DND-41 (cell line): ENCODE measurements around the gene SYTL4.
A peak's percentile ranks its signal among the peaks of the same experiment; 100 is the strongest.

Experiments used
- ATAC-seq: fragments of 200-7000 bp; cut with Tn5 transposase; 3 replicates; pipeline ENCODE4 v1.9.1; 2021; ENCODE audit warnings: low read depth; ENCODE audit not compliant: insufficient read depth
- DNase-seq: peaks from one replicate; pipeline ENCODE4 v3.0.0-alpha.2; 2020
- H2AFZ ChIP-seq: 2 replicates; pipeline ENCODE4 v1.6.0; 2012; ENCODE audit warnings: low read depth, low read length
- H3K27ac ChIP-seq: 2 replicates; pipeline ENCODE4 v1.5.1; 2012; ENCODE audit warnings: low read length, inconsistent platforms
- H3K27me3 ChIP-seq: fragments of 200-600 bp; sonication (generic); 2 replicates; pipeline ENCODE4 v1.6.0; 2012; ENCODE audit warnings: low read length, mild to moderate bottlenecking, inconsistent platforms; ENCODE audit not compliant: insufficient read depth, poor library complexity
- H3K36me3 ChIP-seq: 2 replicates; pipeline ENCODE4 v1.5.1; 2012; ENCODE audit warnings: low read length, inconsistent platforms; ENCODE audit not compliant: insufficient read depth
- H3K4me1 ChIP-seq: 2 replicates; pipeline ENCODE4 v1.5.1; 2012; ENCODE audit warnings: mild to moderate bottlenecking, low read length; ENCODE audit not compliant: insufficient read depth
- H3K4me2 ChIP-seq: 2 replicates; pipeline ENCODE4 v1.6.0; 2012; ENCODE audit warnings: mild to moderate bottlenecking, moderate library complexity, low read length, inconsistent platforms; ENCODE audit not compliant: insufficient read depth
- H3K4me3 ChIP-seq, 2 experiments: fragments of 200-600 bp in 1 of 2; shearing (Covaris generic) in 1 of 2; 2 replicates each; pipeline ENCODE4 v1.5.1; 2012 to 2016; ENCODE audit warnings: inconsistent platforms in 2 of 2, low read length in 2 of 2, mild to moderate bottlenecking in 2 of 2, low read depth in 1 of 2, moderate library complexity in 1 of 2
- H3K79me2 ChIP-seq: 2 replicates; pipeline ENCODE4 v1.6.0; 2012; ENCODE audit warnings: low read length, inconsistent platforms; ENCODE audit not compliant: insufficient read depth
- H3K9ac ChIP-seq: 2 replicates; pipeline ENCODE4 v1.6.0; 2012; ENCODE audit warnings: low read depth, mild to moderate bottlenecking, inconsistent platforms, low read length, moderate library complexity
- H3K9me3 ChIP-seq: 2 replicates; pipeline ENCODE4 v1.5.1; 2012; ENCODE audit warnings: low read length, moderate library complexity, mild to moderate bottlenecking, inconsistent platforms; ENCODE audit not compliant: insufficient read depth, severe bottlenecking
- H4K20me1 ChIP-seq: 2 replicates; pipeline ENCODE4 v1.6.0; 2012; ENCODE audit warnings: low read length; ENCODE audit not compliant: insufficient read depth
- EZH2 ChIP-seq: IDR thresholded peaks from 3 replicates; pipeline ENCODE4 v1.6.1; 2012; ENCODE audit warnings: borderline replicate concordance, low read depth, mild to moderate bottlenecking, moderate library complexity, low read length, inconsistent platforms; ENCODE audit not compliant: severe bottlenecking
- TF ChIP-seq, protein P1 (sequence below): IDR thresholded peaks from 2 replicates; pipeline ENCODE4 v1.5.1; 2012; ENCODE audit warnings: borderline replicate concordance, low read length, moderate library complexity, mild to moderate bottlenecking; ENCODE audit not compliant: poor library complexity, severe bottlenecking; ENCODE audit errors: extremely low read depth

Gene SYTL4

DNA sequence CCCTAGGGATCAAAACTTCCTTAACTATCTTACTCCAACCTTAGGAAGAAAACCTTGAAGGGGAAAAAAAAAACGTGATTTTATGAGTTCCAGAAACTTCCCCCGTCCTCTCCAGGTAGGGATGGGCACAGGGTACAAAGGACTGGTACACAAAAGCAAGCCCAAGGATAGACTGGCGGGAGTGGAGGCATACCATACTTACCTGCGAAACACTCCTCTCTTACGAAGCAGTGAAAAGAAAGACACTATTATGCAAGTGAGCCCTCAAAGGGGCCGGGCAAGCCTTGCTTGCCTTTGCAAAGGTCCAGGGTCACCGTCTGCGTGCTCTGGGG is 96.0 kb downstream of the SYTL4 start:
- no peak overlapping the region for H2AFZ ChIP-seq
- H3K36me3 ChIP-seq, result no peaks in the 10 kb centered on the region
- no peaks in the 10 kb centered on the region for H3K9me3 ChIP-seq
- H3K4me1 ChIP-seq, result no peaks in the 10 kb centered on the region
- no peak for DNase-seq
- H3K4me3 ChIP-seq, result no peak overlapping the region
- no peaks in the 10 kb centered on the region for H4K20me1 ChIP-seq
- H3K27me3 ChIP-seq, result no peaks in the 10 kb centered on the region
- H3K79me2 ChIP-seq, result no peaks in the 10 kb centered on the region
- H3K4me2 ChIP-seq, result no peak overlapping the region
- TF ChIP-seq, protein P1, sequence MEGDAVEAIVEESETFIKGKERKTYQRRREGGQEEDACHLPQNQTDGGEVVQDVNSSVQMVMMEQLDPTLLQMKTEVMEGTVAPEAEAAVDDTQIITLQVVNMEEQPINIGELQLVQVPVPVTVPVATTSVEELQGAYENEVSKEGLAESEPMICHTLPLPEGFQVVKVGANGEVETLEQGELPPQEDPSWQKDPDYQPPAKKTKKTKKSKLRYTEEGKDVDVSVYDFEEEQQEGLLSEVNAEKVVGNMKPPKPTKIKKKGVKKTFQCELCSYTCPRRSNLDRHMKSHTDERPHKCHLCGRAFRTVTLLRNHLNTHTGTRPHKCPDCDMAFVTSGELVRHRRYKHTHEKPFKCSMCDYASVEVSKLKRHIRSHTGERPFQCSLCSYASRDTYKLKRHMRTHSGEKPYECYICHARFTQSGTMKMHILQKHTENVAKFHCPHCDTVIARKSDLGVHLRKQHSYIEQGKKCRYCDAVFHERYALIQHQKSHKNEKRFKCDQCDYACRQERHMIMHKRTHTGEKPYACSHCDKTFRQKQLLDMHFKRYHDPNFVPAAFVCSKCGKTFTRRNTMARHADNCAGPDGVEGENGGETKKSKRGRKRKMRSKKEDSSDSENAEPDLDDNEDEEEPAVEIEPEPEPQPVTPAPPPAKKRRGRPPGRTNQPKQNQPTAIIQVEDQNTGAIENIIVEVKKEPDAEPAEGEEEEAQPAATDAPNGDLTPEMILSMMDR, result no peak
- no peak for TF ChIP-seq EZH2
- H3K9ac ChIP-seq, result no peak overlapping the region
- H3K27ac ChIP-seq, result no peak overlapping the region
- ATAC-seq, result no peak

DNA sequence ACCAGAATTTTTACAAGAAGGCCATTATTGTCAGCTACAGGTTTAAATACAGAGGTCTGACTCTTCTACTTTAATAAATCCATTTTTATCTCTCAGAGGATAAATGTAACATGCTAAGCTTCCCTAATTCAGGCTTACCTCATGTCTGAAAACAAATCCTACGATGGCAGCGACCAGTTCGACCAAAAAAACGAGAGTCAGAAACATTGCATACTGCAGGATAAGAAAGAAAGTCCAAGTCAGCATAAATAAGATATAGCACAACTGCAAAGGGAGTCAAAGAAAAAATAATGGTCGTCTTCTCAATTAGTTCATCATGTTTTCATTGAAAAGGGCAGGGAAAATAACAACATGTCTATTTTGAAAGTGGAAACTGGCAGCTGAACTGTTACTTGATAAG is 96.9 kb downstream of the SYTL4 start:
- Histone ChIP-seq H3K79me2 (no peaks in the 10 kb centered on the region), H3K4me1 (no peaks in the 10 kb centered on the region), H3K27ac (no peak overlapping the region), H3K9me3 (no peaks in the 10 kb centered on the region), H3K4me2 (no peak overlapping the region), H3K36me3 (no peaks in the 10 kb centered on the region), H3K9ac (no peak overlapping the region), H2AFZ (no peak overlapping the region), H3K4me3 (no peak overlapping the region), H3K27me3 (no peaks in the 10 kb centered on the region), H4K20me1 (no peaks in the 10 kb centered on the region)
- TF ChIP-seq, protein P1, result no peak
- no peak for TF ChIP-seq EZH2
- ATAC-seq, result no peak
- no peak for DNase-seq

DNA sequence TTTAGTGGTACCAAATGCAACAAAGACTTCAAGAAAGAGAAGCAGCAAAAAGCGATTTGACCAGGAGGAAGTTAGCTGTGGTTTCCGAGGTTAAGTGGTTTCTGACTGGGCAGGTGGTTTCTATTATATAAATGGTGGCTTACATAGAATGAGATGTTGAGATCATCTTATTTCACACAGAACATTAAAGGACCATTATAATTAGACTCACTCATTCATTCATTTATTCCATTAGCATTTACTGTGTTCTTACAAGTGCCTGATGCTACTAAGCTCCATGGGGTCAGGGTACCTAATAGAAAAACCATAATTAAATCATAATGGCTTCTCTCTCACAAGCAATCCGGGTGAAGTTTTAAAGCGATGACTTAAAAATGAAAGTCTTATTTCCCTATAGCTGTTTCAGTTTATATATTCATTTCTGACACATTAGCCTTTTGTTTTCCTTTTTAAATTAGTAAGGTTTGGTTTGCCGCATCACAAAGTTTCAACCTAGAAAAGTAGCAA is 105.9 kb downstream of the SYTL4 start:
- H3K9me3 ChIP-seq, result no peaks in the 10 kb centered on the region
- peak; percentile 58; the same call in 1 of the 3 replicates for ATAC-seq
- H3K79me2 ChIP-seq, result no peaks in the 10 kb centered on the region
- no peak for TF ChIP-seq EZH2
- TF ChIP-seq, protein P1, result no peak
- H3K4me1 ChIP-seq, result peaks cover 13% of the 10 kb centered on the region
- no peaks in the 10 kb centered on the region for H4K20me1 ChIP-seq
- no peak overlapping the region for H3K4me2 ChIP-seq
- H3K36me3 ChIP-seq, result no peaks in the 10 kb centered on the region
- H3K27me3 ChIP-seq, result no peaks in the 10 kb centered on the region
- H2AFZ ChIP-seq, result no peak overlapping the region
- no peak overlapping the region for H3K4me3 ChIP-seq
- DNase-seq, result peak; percentile 4
- no peak overlapping the region for H3K27ac ChIP-seq
- no peak overlapping the region for H3K9ac ChIP-seq
